Activated naive CD4-positive, alpha-beta T cell treated with anti-CD3 and anti-CD28 coated beads for 36 hours (primary cell): ENCODE measurements around the gene RAB33A. TPM values are rescaled to one million over a fixed set of nuclear protein-coding genes. Genes with fewer than 3 reads are reported as not detected.

Experiments used
- CTCF ChIA-PET: fragments of 350-600 bp; sonication (Branson Sonifier 250); formaldehyde crosslinking; loops from one replicate; lab custom pipeline; 2021; ENCODE audit warnings: antibody characterized with exemption; lab: Charles Lee
- DNase-seq: peaks from one replicate; pipeline ENCODE4 v3.0.0-alpha.2; 2020
- H3K27ac Mint-ChIP-seq: one replicate; pipeline ENCODE4 v1.8.0; 2021; ENCODE audit warnings: mild to moderate bottlenecking, mixed read lengths
- H3K27me3 Mint-ChIP-seq: one replicate; pipeline ENCODE4 v1.8.0; 2021; ENCODE audit warnings: low read depth, mixed read lengths
- H3K36me3 Mint-ChIP-seq: one replicate; pipeline ENCODE4 v1.8.0; 2021; ENCODE audit warnings: low read depth, mixed read lengths
- H3K4me1 Mint-ChIP-seq: one replicate; pipeline ENCODE4 v1.8.0; 2021; ENCODE audit warnings: low read depth, mixed read lengths
- H3K4me3 Mint-ChIP-seq: one replicate; pipeline ENCODE4 v1.8.0; 2021; ENCODE audit warnings: mild to moderate bottlenecking, moderate library complexity, mixed read lengths
- H3K9me3 Mint-ChIP-seq: one replicate; pipeline ENCODE4 v1.8.0; 2021; ENCODE audit warnings: mixed read lengths
- intact Hi-C: fragments of 100-400 bp; cut with micrococcal nuclease; formaldehyde crosslinking; loops from one replicate; pipeline ENCODE4 v1.15.1; 2023
- total RNA-seq, 2 experiments: library from RNA; stranded (reverse); gene quantifications; one replicate each; pipeline ENCODE4 v1.2.3, GENCODE V29; 2021

The RAB33A gene
- total RNA-seq, 2 experiments from 2014 or later, result 11.3 to 15.1 TPM

- H3K4me3 Mint-ChIP-seq, result peak overlapping the region; percentile 87
- no peaks in the 10 kb centered on the region for H3K9me3 Mint-ChIP-seq
- intact Hi-C loops, result loop anchor here (5.0 to 10.0 kb wide), 2 partner anchors 329 to 728 kb away; partner anchors contain the start of genes ENOX2 and ZDHHC9
- no peak for DNase-seq
- H3K4me1 Mint-ChIP-seq, result peaks cover 45% of the 10 kb centered on the region
- H3K36me3 Mint-ChIP-seq, result peaks cover 9% of the 10 kb centered on the region
- CTCF ChIA-PET, result interaction anchor here (0.6 to 1.4 kb wide), 4 partner anchors 12 to 93 kb away, joined by 3 to 6 read pairs (median 3); no protein-coding TSS in a partner anchor
- H3K27ac Mint-ChIP-seq, result peak overlapping the region; percentile 94
- no peaks in the 10 kb centered on the region for H3K27me3 Mint-ChIP-seq
These were observed 2.4 kb downstream of the RAB33A start for GRCh38 chrX:130174045-130174704.

GRCh38 chrX:130174937-130175336, 3.2 kb downstream of the RAB33A start:
- Mint-ChIP-seq H3K36me3 (peaks cover 9% of the 10 kb centered on the region), H3K27me3 (no peaks in the 10 kb centered on the region), H3K4me3 (no peak overlapping the region), H3K4me1 (peaks cover 53% of the 10 kb centered on the region), H3K9me3 (no peaks in the 10 kb centered on the region), H3K27ac (peak overlapping the region; percentile 94)
- intact Hi-C loops, result loop anchor here (5.0 to 10.0 kb wide), 2 partner anchors 330 to 727 kb away; partner anchors contain the start of genes ENOX2 and ZDHHC9
- no peak for DNase-seq
- CTCF ChIA-PET, result interaction anchor here (1.1 to 1.6 kb wide), 4 partner anchors 17 to 94 kb away, joined by 3 to 7 read pairs (median 5); no protein-coding TSS in a partner anchor

- H3K36me3 Mint-ChIP-seq, result peaks cover 9% of the 10 kb centered on the region
- H3K4me3 Mint-ChIP-seq, result peak overlapping the region; percentile 3
- CTCF ChIA-PET, result interaction anchor here (1.1 to 1.6 kb wide), 4 partner anchors 10 to 84 kb away, joined by 3 to 7 read pairs (median 4); no protein-coding TSS in a partner anchor
- no peaks in the 10 kb centered on the region for H3K27me3 Mint-ChIP-seq
- DNase-seq, result no peak
- peaks cover 52% of the 10 kb centered on the region for H3K4me1 Mint-ChIP-seq
- H3K9me3 Mint-ChIP-seq, result no peaks in the 10 kb centered on the region
- intact Hi-C loops, result loop anchor here (10.0 kb wide), 1 partner anchor 332 kb away; the partner anchor contains the start of gene ZDHHC9
- H3K27ac Mint-ChIP-seq, result peak overlapping the region; percentile 72
These were observed 4.6 kb downstream of the RAB33A start for GRCh38 chrX:130176354-130176776.

GRCh38 chrX:130176942-130177341, 5.2 kb downstream of the RAB33A start:
- CTCF ChIA-PET, result interaction anchor here (1.1 to 1.2 kb wide), 2 partner anchors 9 to 27 kb away, joined by 3 read pairs; no protein-coding TSS in a partner anchor
- Mint-ChIP-seq H3K4me3 (peak overlapping the region; percentile 3), H3K4me1 (peaks cover 52% of the 10 kb centered on the region), H3K36me3 (peaks cover 9% of the 10 kb centered on the region), H3K27me3 (no peaks in the 10 kb centered on the region), H3K27ac (peak overlapping the region; percentile 72), H3K9me3 (no peaks in the 10 kb centered on the region)
- DNase-seq, result no peak
- intact Hi-C loops, result loop anchor here (10.0 kb wide), 1 partner anchor 332 kb away; the partner anchor contains the start of gene ZDHHC9

GRCh38 chrX:130179170-130179569, 7.4 kb downstream of the RAB33A start:
- Mint-ChIP-seq H3K27me3 (no peaks in the 10 kb centered on the region), H3K36me3 (peaks cover 11% of the 10 kb centered on the region), H3K4me1 (peaks cover 56% of the 10 kb centered on the region), H3K9me3 (no peaks in the 10 kb centered on the region), H3K27ac (peak overlapping the region; percentile 46), H3K4me3 (no peak overlapping the region)
- CTCF ChIA-PET, result no interaction called here
- intact Hi-C loops, result loop anchor here (10.0 kb wide), 1 partner anchor 334 kb away; the partner anchor contains the start of gene ZDHHC9
- DNase-seq, result no peak

- no peak overlapping the region for H3K4me3 Mint-ChIP-seq
- no peaks in the 10 kb centered on the region for H3K27me3 Mint-ChIP-seq
- H3K36me3 Mint-ChIP-seq, result peaks cover 13% of the 10 kb centered on the region
- peaks cover 56% of the 10 kb centered on the region for H3K4me1 Mint-ChIP-seq
- intact Hi-C loops, result loop anchor here (10.0 kb wide), 1 partner anchor 335 kb away; the partner anchor contains the start of gene ZDHHC9
- H3K9me3 Mint-ChIP-seq, result no peaks in the 10 kb centered on the region
- H3K27ac Mint-ChIP-seq, result peak overlapping the region; percentile 46
- CTCF ChIA-PET, result no interaction called here
- DNase-seq, result peak; percentile 21
These were observed 7.9 kb downstream of the RAB33A start for GRCh38 chrX:130179579-130180215.

- peaks cover 32% of the 10 kb centered on the region for H3K4me1 Mint-ChIP-seq
- H3K4me3 Mint-ChIP-seq, result no peak overlapping the region
- no peaks in the 10 kb centered on the region for H3K27me3 Mint-ChIP-seq
- DNase-seq, result no peak
- intact Hi-C loops, result no loop called here
- H3K27ac Mint-ChIP-seq, result no peak overlapping the region
- H3K36me3 Mint-ChIP-seq, result peaks cover 4% of the 10 kb centered on the region
- CTCF ChIA-PET, result no interaction called here
- no peaks in the 10 kb centered on the region for H3K9me3 Mint-ChIP-seq
These were observed 12.4 kb downstream of the RAB33A start for GRCh38 chrX:130184168-130184567.

- peak overlapping the region; percentile 36 for H3K27ac Mint-ChIP-seq
- intact Hi-C loops, result no loop called here
- CTCF ChIA-PET, result interaction anchor here (11.2 kb wide), 1 partner anchor 105 kb away, joined by 99 read pairs; no protein-coding TSS in a partner anchor
These were observed 13.1 kb downstream of the RAB33A start for GRCh38 chrX:130184857-130185256.

GRCh38 chrX:130186651-130187050, 14.9 kb downstream of the RAB33A start:
- Mint-ChIP-seq H3K27ac (no peak overlapping the region), H3K36me3 (peaks cover 4% of the 10 kb centered on the region)
- intact Hi-C loops, result no loop called here

More at GRCh38 chrX:130184857-130185256, 13.1 kb downstream of the RAB33A start:
- Mint-ChIP-seq H3K4me3 (no peak overlapping the region), H3K9me3 (no peaks in the 10 kb centered on the region), H3K27me3 (no peaks in the 10 kb centered on the region), H3K36me3 (peaks cover 4% of the 10 kb centered on the region), H3K4me1 (peaks cover 25% of the 10 kb centered on the region)
- no peak for DNase-seq

GRCh38 chrX:130190801-130191200, 19.0 kb downstream of the RAB33A start:
- H3K4me1 Mint-ChIP-seq, result peaks cover 4% of the 10 kb centered on the region
- CTCF ChIA-PET, result interaction anchor here (0.9 to 11.2 kb wide), 5 partner anchors 15 to 132 kb away, joined by 3 to 99 read pairs (median 3); no protein-coding TSS in a partner anchor
- H3K27me3 Mint-ChIP-seq, result no peaks in the 10 kb centered on the region
- no peaks in the 10 kb centered on the region for H3K36me3 Mint-ChIP-seq
- no peak overlapping the region for H3K27ac Mint-ChIP-seq
- no peak for DNase-seq
- H3K9me3 Mint-ChIP-seq, result no peaks in the 10 kb centered on the region
- no peak overlapping the region for H3K4me3 Mint-ChIP-seq
- intact Hi-C loops, result no loop called here

More at GRCh38 chrX:130186651-130187050, 14.9 kb downstream of the RAB33A start:
- DNase-seq, result no peak
- Mint-ChIP-seq H3K27me3 (no peaks in the 10 kb centered on the region), H3K4me3 (no peak overlapping the region), H3K9me3 (no peaks in the 10 kb centered on the region), H3K4me1 (peaks cover 21% of the 10 kb centered on the region)
- CTCF ChIA-PET, result interaction anchor here (0.6 to 11.2 kb wide), 5 partner anchors 8 to 107 kb away, joined by 3 to 99 read pairs (median 3); no protein-coding TSS in a partner anchor

- no peaks in the 10 kb centered on the region for H3K4me1 Mint-ChIP-seq
- intact Hi-C loops, result no loop called here
These were observed 24.7 kb downstream of the RAB33A start for GRCh38 chrX:130196466-130196865.

GRCh38 chrX:130197464-130197863, 25.7 kb downstream of the RAB33A start:
- H3K9me3 Mint-ChIP-seq, result no peaks in the 10 kb centered on the region
- no peaks in the 10 kb centered on the region for H3K27me3 Mint-ChIP-seq
- CTCF ChIA-PET, result no interaction called here
- H3K4me3 Mint-ChIP-seq, result no peak overlapping the region
- H3K36me3 Mint-ChIP-seq, result no peaks in the 10 kb centered on the region
- intact Hi-C loops, result no loop called here
- H3K27ac Mint-ChIP-seq, result no peak overlapping the region
- H3K4me1 Mint-ChIP-seq, result no peaks in the 10 kb centered on the region
- no peak for DNase-seq

More at GRCh38 chrX:130196466-130196865, 24.7 kb downstream of the RAB33A start:
- CTCF ChIA-PET, result no interaction called here
- Mint-ChIP-seq H3K27me3 (no peaks in the 10 kb centered on the region), H3K36me3 (no peaks in the 10 kb centered on the region), H3K27ac (no peak overlapping the region), H3K4me3 (no peak overlapping the region), H3K9me3 (no peaks in the 10 kb centered on the region)
- DNase-seq, result no peak
